GM23248 (cell line): ENCODE data around the gene BTBD17.

Experiments
- EZH2 ChIP-seq: fragments of 200-600 bp; sonication (generic); IDR thresholded peaks from 2 replicates; pipeline ENCODE4 v1.6.1; 2018; ENCODE audit warnings: antibody characterized with exemption, mild to moderate bottlenecking; ENCODE audit not compliant: insufficient read depth, poor library complexity, severe bottlenecking
- EZH2phosphoT487 ChIP-seq: fragments of 200-600 bp; sonication (generic); IDR thresholded peaks from 2 replicates; pipeline ENCODE4 v1.6.1; 2018; ENCODE audit warnings: antibody characterized with exemption, moderate library complexity, mild to moderate bottlenecking, low read depth; ENCODE audit not compliant: insufficient read depth

GRCh38 chr17:74387365-74388218, 25.9 kb upstream of the BTBD17 start:
- TF ChIP-seq EZH2phosphoT487 (no peak), EZH2 (no peak)
